NCI-H226 (cell line): ENCODE measurements around the gene TNFRSF4.

Experiments
- DNase-seq: peaks from one replicate; pipeline ENCODE4 v3.0.0-alpha.2; 2015

The TNFRSF4 gene

DNA sequence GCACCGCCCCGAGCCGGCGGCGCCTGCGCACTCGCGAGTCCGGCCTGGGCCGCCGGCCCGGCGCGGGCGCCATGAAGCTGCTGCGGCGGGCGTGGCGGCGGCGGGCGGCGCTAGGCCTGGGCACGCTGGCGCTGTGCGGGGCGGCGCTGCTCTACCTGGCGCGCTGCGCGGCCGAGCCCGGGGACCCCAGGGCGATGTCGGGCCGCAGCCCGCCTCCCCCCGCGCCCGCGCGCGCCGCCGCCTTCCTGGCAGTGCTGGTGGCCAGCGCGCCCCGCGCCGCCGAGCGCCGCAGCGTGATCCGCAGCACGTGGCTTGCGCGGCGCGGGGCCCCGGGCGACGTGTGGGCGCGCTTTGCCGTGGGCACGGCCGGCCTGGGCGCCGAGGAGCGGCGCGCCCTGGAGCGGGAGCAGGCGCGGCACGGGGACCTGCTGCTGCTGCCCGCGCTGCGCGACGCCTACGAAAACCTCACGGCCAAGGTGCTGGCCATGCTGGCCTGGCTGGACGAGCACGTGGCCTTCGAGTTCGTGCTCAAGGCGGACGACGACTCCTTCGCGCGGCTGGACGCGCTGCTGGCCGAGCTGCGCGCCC, 18.3 kb upstream of the TNFRSF4 start, which contains the start of gene B3GALT6:
B3GALT6 (plus strand) TSS at position 30 of the 588 bp plus-strand sequence; CDS start at position 72, 42 bp downstream.
- no peak for DNase-seq

- DNase-seq, result peak; percentile 91
These were observed 17.7 kb upstream of the TNFRSF4 start, which contains the start of gene SDF4 for GRCh38 chr1:1231400-1232207. SDF4 (minus strand) TSS chr1:1232001; CDS start chr1:1228772, 3,229 bp downstream.

- peak; percentile 50 for DNase-seq
These were observed 16.9 kb upstream of the TNFRSF4 start for GRCh38 chr1:1230656-1231399.

DNA sequence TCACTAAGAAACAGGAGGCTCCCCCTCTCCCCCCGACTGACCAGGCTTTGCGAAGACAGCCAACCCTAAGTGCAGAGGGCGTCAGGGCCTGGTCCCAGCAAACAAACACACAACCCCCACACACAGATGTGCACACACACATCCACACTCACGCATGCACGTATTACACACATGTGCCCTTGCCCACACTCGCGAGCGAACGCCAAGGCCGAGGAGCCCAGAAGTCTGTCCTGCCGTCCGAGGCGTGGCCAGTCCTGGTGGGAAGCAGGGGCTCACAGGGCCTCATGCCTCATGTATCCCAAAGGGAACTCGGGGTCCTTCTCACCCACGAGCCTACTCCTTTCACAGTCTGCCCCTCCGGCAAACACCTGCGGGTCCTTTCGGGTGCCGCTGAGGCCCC, 15.8 kb upstream of the TNFRSF4 start:
- no peak for DNase-seq

- no peak for DNase-seq
These were observed 14.8 kb upstream of the TNFRSF4 start for GRCh38 chr1:1228596-1229321.

DNA sequence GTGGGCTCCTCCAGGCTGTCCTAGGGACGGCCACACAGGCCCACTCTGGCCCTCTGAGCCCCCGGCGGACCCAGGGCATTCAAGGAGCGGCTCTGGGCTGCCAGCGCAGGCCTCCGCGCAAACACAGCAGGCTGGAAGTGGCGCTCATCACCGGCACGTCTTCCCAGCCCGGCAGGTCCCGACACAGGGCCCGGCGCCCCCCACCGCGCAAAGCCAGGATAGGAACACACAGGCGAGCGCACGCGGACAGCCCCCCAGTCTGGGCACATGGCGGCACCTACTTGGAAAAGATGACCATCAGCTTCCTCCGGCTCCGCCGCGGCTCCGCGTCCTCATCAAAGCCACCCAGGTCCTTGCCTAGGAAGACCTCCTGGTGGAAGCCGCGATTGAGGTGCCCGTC, 14.2 kb upstream of the TNFRSF4 start:
- no peak for DNase-seq

- DNase-seq, result no peak
These were observed 13.4 kb upstream of the TNFRSF4 start for GRCh38 chr1:1227386-1227785.

DNA sequence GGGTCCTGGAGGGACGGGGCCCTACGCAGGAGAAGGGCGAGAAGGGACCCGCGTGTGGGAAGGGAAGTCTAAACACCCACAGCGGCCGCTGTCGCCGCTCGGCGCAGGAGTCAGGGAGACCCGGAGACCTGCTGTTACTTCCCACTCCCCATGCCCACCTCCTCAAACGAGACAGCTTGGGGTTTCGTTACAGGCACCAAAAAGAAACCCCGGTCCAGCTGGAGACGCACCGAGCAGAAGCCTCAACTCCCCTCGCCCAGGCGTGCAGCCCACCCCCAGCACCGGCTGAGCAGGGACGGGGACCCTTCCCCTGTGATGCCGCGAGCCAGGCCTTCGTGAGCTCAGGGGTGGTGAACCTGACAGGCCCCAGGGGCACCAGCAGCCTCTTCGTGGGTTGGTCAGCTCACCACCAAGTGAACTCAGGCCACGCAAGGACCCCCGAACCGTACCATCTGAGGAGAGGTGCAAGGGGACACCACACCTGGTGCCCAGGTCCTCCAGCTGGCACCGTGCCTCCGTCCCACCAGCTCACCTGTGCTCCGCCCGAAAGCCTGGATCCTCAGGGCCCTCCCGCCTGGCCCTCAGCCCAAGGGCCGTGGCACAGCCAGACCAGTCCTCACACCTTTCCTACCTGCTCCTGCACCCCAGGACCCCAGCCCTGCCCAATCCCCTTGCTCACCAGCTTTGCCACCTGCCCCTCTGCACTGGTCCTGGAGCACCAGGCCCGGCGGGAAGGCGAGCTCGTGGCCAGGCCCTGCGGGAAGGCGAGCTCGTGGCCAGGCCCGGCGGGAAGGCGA, 12.8 kb upstream of the TNFRSF4 start:
- no peak for DNase-seq

DNA sequence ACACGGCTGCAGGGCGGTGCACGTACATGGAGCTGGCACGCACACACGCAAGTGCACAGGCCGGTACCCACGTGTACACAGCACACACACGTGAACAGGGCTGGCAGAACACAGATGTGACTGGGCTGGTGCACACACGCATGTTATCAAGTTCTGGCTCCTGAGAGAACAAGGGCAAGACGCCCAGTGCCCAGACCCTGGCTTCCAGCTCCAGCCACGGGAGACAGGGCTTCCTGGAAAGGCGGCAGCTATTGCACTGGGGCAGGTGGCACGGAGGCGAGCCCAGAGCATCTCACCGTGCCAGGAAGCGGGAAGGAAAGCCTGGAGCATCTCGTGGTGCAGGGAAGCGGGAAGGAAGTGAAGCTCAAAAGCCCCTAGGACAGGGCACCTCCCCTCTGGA, 12.0 kb upstream of the TNFRSF4 start:
- no peak for DNase-seq

- no peak for DNase-seq
These were observed 11.4 kb upstream of the TNFRSF4 start for GRCh38 chr1:1225238-1225845.

GRCh38 chr1:1223891-1224290, 9.9 kb upstream of the TNFRSF4 start:
- no peak for DNase-seq

DNA sequence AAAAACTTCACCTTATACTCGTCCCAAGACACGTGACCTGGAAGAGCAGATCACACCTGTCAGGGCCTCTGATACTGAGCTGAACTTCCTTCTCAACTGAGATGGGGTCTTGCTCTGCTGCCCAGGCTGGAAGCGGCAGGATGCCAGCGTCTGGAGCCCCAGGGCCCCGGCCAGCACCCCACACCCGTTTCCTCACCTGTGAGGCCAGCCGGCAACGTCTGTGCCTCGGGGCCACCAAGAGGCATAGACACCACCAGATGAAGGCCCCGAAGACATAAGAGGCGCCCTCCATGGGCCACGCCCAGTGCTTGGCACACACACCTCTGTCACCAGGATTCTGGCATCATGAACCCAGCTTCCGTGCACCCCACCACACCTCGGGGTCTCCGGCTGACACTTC, 9.4 kb upstream of the TNFRSF4 start:
- no peak for DNase-seq

- DNase-seq, result no peak
These were observed 8.7 kb upstream of the TNFRSF4 start for GRCh38 chr1:1222575-1223225.

- DNase-seq, result no peak
These were observed 8.1 kb upstream of the TNFRSF4 start for GRCh38 chr1:1221887-1222574.

- no peak for DNase-seq
These were observed 6.2 kb upstream of the TNFRSF4 start for GRCh38 chr1:1220197-1220596.

DNA sequence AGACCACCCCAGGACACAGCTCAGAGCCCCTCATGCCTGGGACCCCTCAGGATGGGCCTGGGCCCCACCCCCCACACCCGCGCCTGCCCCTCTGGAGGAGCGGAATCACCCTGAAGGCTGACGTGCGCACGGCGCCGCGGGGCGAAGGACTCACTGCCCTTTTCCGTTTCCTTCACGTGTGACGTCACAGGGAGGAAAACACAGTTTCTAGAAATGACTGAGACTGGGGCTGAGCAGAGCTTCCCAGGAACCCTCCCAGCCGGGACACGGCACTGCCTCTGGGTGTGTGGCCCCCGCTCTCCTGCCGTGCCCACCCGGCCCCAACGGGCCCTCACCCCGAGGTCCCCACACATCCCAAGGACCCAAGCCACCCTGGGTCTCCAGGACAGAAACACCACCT, 5.4 kb upstream of the TNFRSF4 start:
- DNase-seq, result no peak

DNA sequence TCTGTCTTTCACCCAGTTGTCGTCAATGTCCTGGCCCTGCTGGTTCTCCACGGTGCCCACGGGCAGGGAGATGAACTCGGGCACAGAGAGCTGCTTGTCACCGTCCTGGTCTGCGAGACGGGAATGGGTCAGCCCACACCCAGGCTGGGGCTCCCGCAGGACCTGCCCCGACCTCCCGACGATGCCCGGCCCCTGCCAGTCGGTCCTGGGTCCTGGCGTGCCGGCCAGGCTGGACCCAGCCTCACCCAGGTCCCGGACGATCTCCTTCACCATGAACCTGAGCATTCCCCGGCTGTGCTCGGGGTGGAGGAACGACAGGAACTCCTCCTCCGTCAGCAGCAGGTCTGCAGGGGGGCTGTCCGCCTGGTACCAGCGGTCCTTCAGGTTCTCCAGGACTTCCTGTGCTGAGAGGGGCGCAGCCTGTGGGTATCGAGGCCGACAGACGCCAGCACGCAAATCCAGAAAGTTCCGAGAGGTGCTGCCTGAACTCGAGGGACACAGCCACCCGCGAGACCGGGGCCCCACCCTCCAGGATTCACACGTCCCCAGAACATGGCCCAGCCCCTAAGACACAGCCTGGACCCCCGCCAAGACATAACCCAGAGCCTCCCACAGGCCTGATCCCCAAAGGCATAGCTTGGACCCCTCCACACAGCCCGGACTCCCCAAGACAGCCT, 4.7 kb upstream of the TNFRSF4 start:
- DNase-seq, result no peak

GRCh38 chr1:1217621-1218523, 3.9 kb upstream of the TNFRSF4 start:
- DNase-seq, result peak; percentile 30
